ENCODE data around the gene AJAP1.

- no peak for TF ChIP-seq ZNF274 (IDR thresholded peaks at IDR 0.05; ENCODE audit: low read depth, low read length)
- no peak for TF ChIP-seq YY1 (IDR thresholded peaks at IDR 0.05; ENCODE audit: insufficient read depth, insufficient read length)
Observed at GRCh38 chr1:4759671-4760070, 105.3 kb downstream of the AJAP1 start.

All from NT2/D1 (cell line).